BE2C (cell line): ENCODE data around the gene ADTRP.

Experiments used
- DNase-seq: peaks from one replicate; pipeline ENCODE4 v3.0.0-alpha.2; 2020
- H3K27me3 ChIP-seq: fragments of 250-450 bp; sonication (Bioruptor Pico); 2 replicates; pipeline ENCODE4 v1.5.1; 2020; ENCODE audit warnings: mild to moderate bottlenecking
- H3K36me3 ChIP-seq: fragments of 250-450 bp; sonication (Bioruptor Pico); 2 replicates; pipeline ENCODE4 v1.5.1; 2020; ENCODE audit warnings: mild to moderate bottlenecking
- H3K4me1 ChIP-seq: fragments of 250-450 bp; sonication (Bioruptor Pico); 2 replicates; pipeline ENCODE4 v1.5.1; 2020
- H3K4me3 ChIP-seq: 2 replicates; pipeline ENCODE4 v1.5.1; 2011; ENCODE audit warnings: low read depth, low read length
- H3K9me3 ChIP-seq: fragments of 250-450 bp; sonication (Bioruptor Pico); 2 replicates; pipeline ENCODE4 v1.5.1; 2020
- CTCF ChIP-seq: IDR thresholded peaks from 2 replicates; pipeline ENCODE4 v1.5.1; 2012; ENCODE audit warnings: mild to moderate bottlenecking, low read depth, low read length

ADTRP gene

GRCh38 chr6:11702500-11703130 lies 76.0 kb downstream of the ADTRP start:
- no peak for DNase-seq
- Histone ChIP-seq H3K36me3 (no peaks in the 10 kb centered on the region), H3K27me3 (no peaks in the 10 kb centered on the region), H3K4me3 (no peak overlapping the region), H3K9me3 (no peaks in the 10 kb centered on the region), H3K4me1 (no peaks in the 10 kb centered on the region)
- no peak for TF ChIP-seq CTCF

GRCh38 chr6:11702089-11702488 lies 76.5 kb downstream of the ADTRP start:
- TF ChIP-seq CTCF, result no peak
- no peak overlapping the region for H3K4me3 ChIP-seq
- H3K4me1 ChIP-seq, result no peaks in the 10 kb centered on the region
- H3K27me3 ChIP-seq, result no peaks in the 10 kb centered on the region
- DNase-seq, result no peak
- H3K9me3 ChIP-seq, result no peaks in the 10 kb centered on the region
- H3K36me3 ChIP-seq, result no peaks in the 10 kb centered on the region

- H3K4me1 ChIP-seq, result no peaks in the 10 kb centered on the region
- TF ChIP-seq CTCF, result no peak
- no peaks in the 10 kb centered on the region for H3K36me3 ChIP-seq
- DNase-seq, result no peak
- H3K4me3 ChIP-seq, result no peak overlapping the region
- H3K27me3 ChIP-seq, result no peaks in the 10 kb centered on the region
- no peaks in the 10 kb centered on the region for H3K9me3 ChIP-seq
These were observed 77.0 kb downstream of the ADTRP start for GRCh38 chr6:11701573-11701972.

- no peaks in the 10 kb centered on the region for H3K9me3 ChIP-seq
- H3K27me3 ChIP-seq, result no peaks in the 10 kb centered on the region
- no peaks in the 10 kb centered on the region for H3K4me1 ChIP-seq
- no peak for DNase-seq
- no peak overlapping the region for H3K4me3 ChIP-seq
- H3K36me3 ChIP-seq, result no peaks in the 10 kb centered on the region
- TF ChIP-seq CTCF, result peak; percentile 52
These were observed 78.4 kb downstream of the ADTRP start for GRCh38 chr6:11700118-11700718.

GRCh38 chr6:11699576-11699975 lies 79.0 kb downstream of the ADTRP start:
- Histone ChIP-seq H3K9me3 (no peaks in the 10 kb centered on the region), H3K4me1 (no peaks in the 10 kb centered on the region), H3K36me3 (no peaks in the 10 kb centered on the region), H3K4me3 (no peak overlapping the region), H3K27me3 (no peaks in the 10 kb centered on the region)
- no peak for TF ChIP-seq CTCF
- DNase-seq, result no peak

GRCh38 chr6:11692451-11693376 lies 85.9 kb downstream of the ADTRP start:
- no peaks in the 10 kb centered on the region for H3K27me3 ChIP-seq
- no peaks in the 10 kb centered on the region for H3K36me3 ChIP-seq
- no peak for DNase-seq
- H3K4me1 ChIP-seq, result no peaks in the 10 kb centered on the region
- H3K4me3 ChIP-seq, result no peak overlapping the region
- H3K9me3 ChIP-seq, result no peaks in the 10 kb centered on the region; the same call in 1 of the 2 replicates
- no peak for TF ChIP-seq CTCF
